H1 (cell line): Measurements from ENCODE around the gene PPCDC. TPM values are rescaled to one million over a fixed set of nuclear protein-coding genes. Genes with fewer than 3 reads are reported as not detected.

Experiments
- CTCF ChIA-PET: fragments of 300-600 bp; sonication (Branson Sonifier 250); formaldehyde crosslinking; loops from one replicate; lab custom pipeline; 2021; ENCODE audit not compliant: partially characterized antibody; lab: Charles Lee
- POLR2A ChIA-PET: fragments of 300-600 bp; sonication (Branson Sonifier 250); formaldehyde crosslinking; loops from one replicate; lab custom pipeline; 2021; ENCODE audit warnings: inconsistent platforms; ENCODE audit not compliant: partially characterized antibody; lab: Charles Lee
- DNase-seq, 2 experiments: peaks; one replicate each; pipeline versions ENCODE4 v3.0.0 to v3.0.0-alpha.2; 2010 to 2022; ENCODE audit warnings: low spot score in 2 of 2, low read depth in 1 of 2, mixed read lengths in 1 of 2
- FAIRE-seq: peaks from 2 replicates; lab custom pipeline; 2011; peaks lifted over from hg19 to GRCh38; lab: Jason Lieb, UNC
- H2AFZ ChIP-seq: 2 replicates; pipeline ENCODE4 v1.8.1; 2012; ENCODE audit warnings: low read length, inconsistent platforms
- H2AK5ac ChIP-seq: 2 replicates; pipeline ENCODE4 v1.6.1; 2013; ENCODE audit warnings: low read depth, low read length
- H2BK120ac ChIP-seq: replicated peaks from 2 replicates; pipeline ENCODE3; 2013; ENCODE audit warnings: low read depth, low read length, inconsistent platforms
- H2BK12ac ChIP-seq: 2 replicates; pipeline ENCODE4 v1.6.1; 2013; ENCODE audit warnings: low read depth, low read length
- H2BK15ac ChIP-seq: 2 replicates; pipeline ENCODE4 v1.6.1; 2013; ENCODE audit warnings: low read length
- H2BK20ac ChIP-seq: 2 replicates; pipeline ENCODE4 v1.6.1; 2013; ENCODE audit warnings: low read length
- H2BK5ac ChIP-seq: 2 replicates; pipeline ENCODE4 v1.6.1; 2013; ENCODE audit warnings: low read depth, low read length
- H3K14ac ChIP-seq: 2 replicates; pipeline ENCODE4 v1.6.1; 2013; ENCODE audit warnings: inconsistent platforms; ENCODE audit not compliant: insufficient read length
- H3K18ac ChIP-seq: 2 replicates; pipeline ENCODE4 v1.6.1; 2013; ENCODE audit warnings: low read length; ENCODE audit errors: extremely low read depth
- H3K23ac ChIP-seq: 2 replicates; pipeline ENCODE4 v1.6.1; 2013; ENCODE audit warnings: inconsistent platforms; ENCODE audit not compliant: insufficient read length
- H3K23me2 ChIP-seq: 2 replicates; pipeline ENCODE4 v1.6.1; 2013; ENCODE audit warnings: low read depth, low read length
- H3K27ac ChIP-seq: 2 replicates; pipeline ENCODE4 v1.6.1; 2011; ENCODE audit warnings: low read depth, low read length, inconsistent platforms
- H3K27me3 ChIP-seq, 4 experiments: replicated peaks in 1 of 4; 1 replicate in 1 of 4; 2 replicates in 3 of 4; pipeline versions ENCODE4 v1.6.1 to v1.8.1; 2011 to 2013; ENCODE audit warnings: low read length in 3 of 4, mild to moderate bottlenecking in 3 of 4, inconsistent platforms in 2 of 4, mixed read lengths in 2 of 4, moderate library complexity in 1 of 4; ENCODE audit not compliant: control insufficient read depth in 3 of 4, insufficient read depth in 3 of 4; ENCODE audit errors: extremely low read depth in 1 of 4
- H3K36me3 ChIP-seq, 4 experiments: 2 replicates each; pipeline versions ENCODE4 v1.6.1 to v1.8.1; 2011 to 2013; ENCODE audit warnings: mild to moderate bottlenecking in 4 of 4, low read length in 3 of 4, moderate library complexity in 2 of 4, control low read depth in 1 of 4, inconsistent platforms in 1 of 4; ENCODE audit not compliant: insufficient read depth in 4 of 4, control insufficient read depth in 2 of 4
- H3K4ac ChIP-seq: replicated peaks from 2 replicates; pipeline ENCODE3; 2013; ENCODE audit warnings: low read length, low read depth, mixed read lengths, inconsistent platforms; ENCODE audit not compliant: insufficient read length
- H3K4me1 ChIP-seq, 4 experiments: replicated peaks in 1 of 4; 1 replicate in 1 of 4; 2 replicates in 3 of 4; pipeline versions ENCODE4 v1.6.1 to v1.8.1; 2011 to 2013; ENCODE audit warnings: low read length in 3 of 4, inconsistent platforms in 2 of 4, mixed read lengths in 1 of 4; ENCODE audit not compliant: insufficient read depth in 4 of 4, control insufficient read depth in 3 of 4
- H3K4me2 ChIP-seq, 2 experiments: 2 replicates each; pipeline versions ENCODE4 v1.6.1 to v1.8.1; 2011 to 2013; ENCODE audit warnings: low read depth in 2 of 2, low read length in 2 of 2, control low read depth in 1 of 2, inconsistent platforms in 1 of 2, mild to moderate bottlenecking in 1 of 2; ENCODE audit not compliant: insufficient read depth in 1 of 2
- H3K4me3 ChIP-seq, 4 experiments: fragments of 200-600, 300-600 bp in 1 of 4; sonication (generic), shearing (Covaris generic), sonication (Bioruptor Twin) in 1 of 4; 2 replicates each; pipeline versions ENCODE4 v1.5.1 to v1.8.1; 2011 to 2016; ENCODE audit warnings: low read length in 4 of 4, low read depth in 3 of 4, control low read depth in 2 of 4, inconsistent platforms in 2 of 4, mild to moderate bottlenecking in 2 of 4, mixed read lengths in 1 of 4, moderate library complexity in 1 of 4; ENCODE audit not compliant: insufficient read depth in 2 of 4; ENCODE audit errors: extremely low read depth in 1 of 4
- H3K56ac ChIP-seq: replicated peaks from 2 replicates; pipeline ENCODE3; 2013; ENCODE audit warnings: low read depth, mild to moderate bottlenecking, mixed read lengths, low read length, inconsistent platforms; ENCODE audit not compliant: insufficient read length
- H3K79me1 ChIP-seq: 2 replicates; pipeline ENCODE4 v1.6.1; 2013; ENCODE audit warnings: low read depth, low read length, control low read depth
- H3K79me2 ChIP-seq, 2 experiments: 2 replicates each; pipeline versions ENCODE4 v1.6.1 to v1.8.1; 2012 to 2013; ENCODE audit warnings: low read length in 2 of 2, mild to moderate bottlenecking in 2 of 2, inconsistent platforms in 1 of 2; ENCODE audit not compliant: insufficient read depth in 2 of 2, control insufficient read depth in 1 of 2
- H3K9ac ChIP-seq, 4 experiments: replicated peaks in 1 of 4; 1 replicate in 1 of 4; 2 replicates in 3 of 4; pipeline versions ENCODE4 v1.6.1 to v1.8.1; 2011 to 2013; ENCODE audit warnings: low read depth in 3 of 4, low read length in 3 of 4, control low read depth in 2 of 4, mild to moderate bottlenecking in 2 of 4, moderate library complexity in 2 of 4, inconsistent platforms in 1 of 4; ENCODE audit errors: extremely low read depth in 1 of 4
- H3K9me3 ChIP-seq, 2 experiments: 2 replicates each; pipeline versions ENCODE4 v1.6.1 to v1.8.1; 2012 to 2013; ENCODE audit warnings: mild to moderate bottlenecking in 2 of 2, moderate library complexity in 2 of 2, control low read depth in 1 of 2, inconsistent platforms in 1 of 2, low read depth in 1 of 2, low read length in 1 of 2, mixed read lengths in 1 of 2; ENCODE audit not compliant: insufficient read depth in 2 of 2
- H4K20me1 ChIP-seq, 2 experiments: replicated peaks in 1 of 2; 2 replicates each; pipeline versions ENCODE3 to v1.8.1; 2011 to 2013; ENCODE audit warnings: inconsistent platforms in 2 of 2, low read length in 2 of 2, mild to moderate bottlenecking in 1 of 2; ENCODE audit not compliant: insufficient read depth in 2 of 2, control insufficient read depth in 1 of 2
- H4K5ac ChIP-seq: 2 replicates; pipeline ENCODE4 v1.6.1; 2013; ENCODE audit warnings: low read length, low read depth, mixed read lengths, inconsistent platforms; ENCODE audit not compliant: insufficient read length
- H4K8ac ChIP-seq: 2 replicates; pipeline ENCODE4 v1.8.0; 2013; ENCODE audit warnings: mild to moderate bottlenecking, moderate library complexity, low read length, inconsistent platforms; ENCODE audit not compliant: insufficient read depth; ENCODE audit errors: extremely low read depth
- H4K91ac ChIP-seq: replicated peaks from 2 replicates; pipeline ENCODE3; 2013; ENCODE audit warnings: low read length, mixed read lengths, inconsistent platforms; ENCODE audit not compliant: insufficient read length
- BCL11A ChIP-seq, 2 experiments: IDR thresholded peaks; one replicate each; pipeline ENCODE4 v1.6.1; 2011; ENCODE audit warnings: low read depth in 2 of 2, low read length in 2 of 2, mild to moderate bottlenecking in 2 of 2
- CHD1 ChIP-seq: IDR thresholded peaks from 2 replicates; pipeline ENCODE4 v1.6.1; 2012; ENCODE audit warnings: low read depth, low read length, improper control_type of control experiment
- KDM4A ChIP-seq: IDR thresholded peaks from one replicate; pipeline ENCODE4 v1.7.1; 2012; ENCODE audit warnings: low read depth, mild to moderate bottlenecking, moderate library complexity, low read length, inconsistent platforms; ENCODE audit not compliant: severe bottlenecking
- POU5F1 ChIP-seq: IDR thresholded peaks from 2 replicates; pipeline ENCODE4 v1.6.1; 2011; ENCODE audit warnings: low read depth, mild to moderate bottlenecking, low read length, moderate library complexity
- TCF12 ChIP-seq: IDR thresholded peaks from 2 replicates; pipeline ENCODE4 v1.6.1; 2011; ENCODE audit warnings: low read depth, mild to moderate bottlenecking, low read length
- WGBS, 2 experiments: shearing (Covaris generic) in 1 of 2; methylation state at CpG; one replicate each; pipeline versions ENCODE4 v1.1.6 to v1.1.7; 2013 to 2015; ENCODE audit warnings: low lambda C conversion rate in 2 of 2, mixed read lengths in 2 of 2, inconsistent platforms in 1 of 2, low coverage in 1 of 2, missing lambda C conversion rate in 1 of 2; ENCODE audit not compliant: insufficient replicate concordance in 2 of 2, insufficient coverage in 1 of 2, insufficient read length in 1 of 2; ENCODE audit errors: extremely low coverage in 1 of 2, missing lambda C conversion rate in 1 of 2; 5-methylcytosine and 5-hydroxymethylcytosine counted together
- polyA plus RNA-seq, 7 experiments: library from polyadenylated mRNA; depleted of rRNA in 3 of 7; stranded (reverse) in 5 of 7; unstranded in 2 of 7; fragments of >200 nt in 5 of 7; fragments of 200-250 nt in 2 of 7; gene quantifications; 1 replicate in 5 of 7; 2 replicates in 1 of 7; 4 replicates in 1 of 7; pipeline versions ENCODE4 v1.2.1 to v1.2.3, GENCODE V29; 2011 to 2013; ENCODE audit warnings: missing spikeins in 2 of 7, mixed read lengths in 2 of 7
- total RNA-seq: library from RNA; stranded (reverse); fragmentation: NEBNext Ultra II Directional; extraction: Animal tissue kit (Norgen Biotek cat#: 25700); gene quantifications from 2 replicates; pipeline ENCODE4 v1.2.1, GENCODE V29; 2021
- TF ChIP-seq, protein P1 (sequence below), 3 experiments: IDR thresholded peaks; 1 replicate in 2 of 3; 2 replicates in 1 of 3; pipeline versions ENCODE4 v1.5.1 to v1.6.1; 2011; ENCODE audit warnings: low read length in 3 of 3, mild to moderate bottlenecking in 3 of 3, inconsistent platforms in 2 of 3, low read depth in 1 of 3, moderate library complexity in 1 of 3; ENCODE audit not compliant: insufficient read depth in 1 of 3; ENCODE audit errors: control extremely low read depth in 1 of 3

The PPCDC gene
- total and polyA plus RNA-seq, 2 of the 8 experiments (the other 6 are each of a cell fraction or from before 2014, with no cell fraction given): 11.3 to 29.7 TPM

DNA sequence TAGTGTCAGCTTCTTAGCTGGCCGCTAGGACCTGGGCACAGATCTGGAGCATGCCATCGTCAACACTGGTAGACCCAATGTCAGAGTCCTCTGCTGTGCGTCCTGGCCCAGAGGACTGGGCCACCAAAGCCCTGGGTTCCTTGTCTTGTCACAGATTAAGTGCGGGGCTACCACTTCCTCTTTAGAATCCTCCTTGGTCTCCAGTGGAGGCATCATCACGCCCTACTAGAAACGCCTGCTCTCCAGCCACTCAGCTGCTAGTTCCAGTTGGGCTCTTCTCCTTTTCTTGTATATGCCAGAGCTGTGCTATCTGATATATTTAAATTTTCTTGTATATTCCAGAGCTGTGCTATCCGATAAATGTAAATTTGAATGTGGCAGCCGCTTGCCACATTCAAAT lies 11.2 kb downstream of the PPCDC start:
- H3K4me2 ChIP-seq: no peak overlapping the region
- H3K79me1 ChIP-seq: peaks cover 4% of the 10 kb centered on the region; the same call in 1 of the 2 replicates
- H3K27ac ChIP-seq: no peak overlapping the region
- CTCF ChIA-PET: interaction anchor here (0.6 to 2.7 kb wide), 17 partner anchors 9 to 273 kb away, joined by 3 to 22 read pairs (median 4); partner anchors contain the start of gene C15orf39
- no peak overlapping the region for H3K9ac ChIP-seq
- no peak overlapping the region for H2BK5ac ChIP-seq
- H3K4me3 ChIP-seq: no peak overlapping the region
- DNase-seq: no peak
- no peaks in the 10 kb centered on the region for H3K9me3 ChIP-seq
- H3K23me2 ChIP-seq: no peaks in the 10 kb centered on the region
- POLR2A ChIA-PET: interaction anchor here (1.2 to 2.2 kb wide), 5 partner anchors 9 to 170 kb away, joined by 3 to 5 read pairs (median 3); no protein-coding TSS in a partner anchor
- H3K18ac ChIP-seq: no peak overlapping the region
- no peak overlapping the region for H4K8ac ChIP-seq
- H4K20me1 ChIP-seq: peaks cover 8 to 19% of the 10 kb centered on the region in 2 experiments
- 88% methylated on average over 8 of the region's 8 CpGs; no CpG with 5 or more reads in 1 of the 2 experiments for WGBS, 2 experiments
- TF ChIP-seq KDM4A (no peak), POU5F1 (no peak), TCF12 (no peak), BCL11A (IDR thresholded peaks at IDR 0.05; ENCODE audit: low read depth in 2 of 2, low read length in 2 of 2) (no peak), CHD1 (no peak)
- TF ChIP-seq, protein P1, sequence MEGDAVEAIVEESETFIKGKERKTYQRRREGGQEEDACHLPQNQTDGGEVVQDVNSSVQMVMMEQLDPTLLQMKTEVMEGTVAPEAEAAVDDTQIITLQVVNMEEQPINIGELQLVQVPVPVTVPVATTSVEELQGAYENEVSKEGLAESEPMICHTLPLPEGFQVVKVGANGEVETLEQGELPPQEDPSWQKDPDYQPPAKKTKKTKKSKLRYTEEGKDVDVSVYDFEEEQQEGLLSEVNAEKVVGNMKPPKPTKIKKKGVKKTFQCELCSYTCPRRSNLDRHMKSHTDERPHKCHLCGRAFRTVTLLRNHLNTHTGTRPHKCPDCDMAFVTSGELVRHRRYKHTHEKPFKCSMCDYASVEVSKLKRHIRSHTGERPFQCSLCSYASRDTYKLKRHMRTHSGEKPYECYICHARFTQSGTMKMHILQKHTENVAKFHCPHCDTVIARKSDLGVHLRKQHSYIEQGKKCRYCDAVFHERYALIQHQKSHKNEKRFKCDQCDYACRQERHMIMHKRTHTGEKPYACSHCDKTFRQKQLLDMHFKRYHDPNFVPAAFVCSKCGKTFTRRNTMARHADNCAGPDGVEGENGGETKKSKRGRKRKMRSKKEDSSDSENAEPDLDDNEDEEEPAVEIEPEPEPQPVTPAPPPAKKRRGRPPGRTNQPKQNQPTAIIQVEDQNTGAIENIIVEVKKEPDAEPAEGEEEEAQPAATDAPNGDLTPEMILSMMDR (IDR thresholded peaks at IDR 0.05; ENCODE audit: control extremely low read depth in 1 of 3, insufficient read depth in 1 of 3, low read depth in 1 of 3, low read length in 3 of 3): no peak
- H3K23ac ChIP-seq: no peak overlapping the region
- H3K56ac ChIP-seq: no peak overlapping the region
- H2BK120ac ChIP-seq: no peak overlapping the region
- H3K14ac ChIP-seq: no peak overlapping the region
- H2BK15ac ChIP-seq: no peak overlapping the region
- no peak overlapping the region for H3K4ac ChIP-seq
- no peak overlapping the region for H2AFZ ChIP-seq
- peaks cover 3 to 15% (median 9%) of the 10 kb centered on the region in 4 experiments for H3K4me1 ChIP-seq
- no peak overlapping the region for H4K5ac ChIP-seq
- H3K36me3 ChIP-seq: no peaks in the 10 kb centered on the region
- H2BK12ac ChIP-seq: no peak overlapping the region
- no peak for FAIRE-seq
- peaks cover 0 to 3% of the 10 kb centered on the region in 2 experiments; a peak in 1 of 4 replicates for H3K79me2 ChIP-seq
- H2AK5ac ChIP-seq: no peak overlapping the region
- no peaks in the 10 kb centered on the region for H3K27me3 ChIP-seq
- H2BK20ac ChIP-seq: no peak overlapping the region
- H4K91ac ChIP-seq: no peak overlapping the region
